GM13977 (cell line): ENCODE data around the gene JPH2.
A peak's percentile ranks its signal among the peaks of the same experiment; 100 is the strongest.

Experiments
- DNase-seq: peaks from one replicate; pipeline ENCODE4 v3.0.0; 2012; ENCODE audit warnings: low spot score
- CTCF ChIP-seq: IDR thresholded peaks from 2 replicates; pipeline ENCODE4 v1.5.1; 2012; ENCODE audit warnings: mild to moderate bottlenecking, control low read depth; ENCODE audit not compliant: insufficient read depth; ENCODE audit errors: extremely low read depth, missing control alignments
- in situ Hi-C: fragments of 300-500 bp; cut with MboI; formaldehyde crosslinking; loops from one replicate; pipeline ENCODE4 v1.12.0; 2022; ENCODE audit warnings: low sequenced_read_pairs, low pct_unique_long_range_greater_than_20kb, mixed read lengths, inconsistent platforms; ENCODE audit not compliant: unreplicated experiment

The JPH2 gene

GRCh38 chr20:44098657-44099056 is 88.3 kb downstream of the JPH2 start:
- in situ Hi-C loops = loop anchor here (10.0 to 25.0 kb wide), 2 partner anchors 561 to 654 kb away; no protein-coding TSS in a partner anchor
- TF ChIP-seq CTCF = no peak

GRCh38 chr20:44098256-44098630 is 88.7 kb downstream of the JPH2 start:
- DNase-seq = no peak
- no peak for TF ChIP-seq CTCF
- in situ Hi-C loops = loop anchor here (10.0 to 25.0 kb wide), 2 partner anchors 561 to 653 kb away; no protein-coding TSS in a partner anchor

More at GRCh38 chr20:44098657-44099056, 88.3 kb downstream of the JPH2 start:
- no peak for DNase-seq

GRCh38 chr20:44097521-44098255 is 89.3 kb downstream of the JPH2 start:
- no peak for TF ChIP-seq CTCF
- in situ Hi-C loops = loop anchor here (10.0 to 25.0 kb wide), 2 partner anchors 560 to 653 kb away; no protein-coding TSS in a partner anchor

GRCh38 chr20:44095831-44096230 is 91.2 kb downstream of the JPH2 start:
- no peak for TF ChIP-seq CTCF
- no peak for DNase-seq
- in situ Hi-C loops = loop anchor here (10.0 to 25.0 kb wide), 2 partner anchors 559 to 651 kb away; no protein-coding TSS in a partner anchor

More at GRCh38 chr20:44097521-44098255, 89.3 kb downstream of the JPH2 start:
- DNase-seq = no peak

GRCh38 chr20:44093249-44093582 is 93.8 kb downstream of the JPH2 start:
- in situ Hi-C loops = loop anchor here (10.0 to 25.0 kb wide), 2 partner anchors 556 to 648 kb away; no protein-coding TSS in a partner anchor
- no peak for DNase-seq
- TF ChIP-seq CTCF = no peak

GRCh38 chr20:44092551-44093248 is 94.3 kb downstream of the JPH2 start:
- peak; percentile 51 for TF ChIP-seq CTCF
- no peak for DNase-seq
- in situ Hi-C loops = loop anchor here (10.0 to 25.0 kb wide), 2 partner anchors 555 to 648 kb away; no protein-coding TSS in a partner anchor
